ENCODE data around the gene ADORA1.

Gene ADORA1

GRCh38 chr1:203199002-203199401 is 71.5 kb downstream of the ADORA1 start:
- no peak for TF ChIP-seq CTCF (IDR thresholded peaks at IDR 0.05; ENCODE audit: low read depth, low read length, missing control alignments)
- no peak overlapping the region for H3K4me3 ChIP-seq (ENCODE audit: low read depth, low read length)
- DNase-seq (ENCODE audit: low read depth), result no peak

- H3K4me3 ChIP-seq (ENCODE audit: low read depth, low read length), result no peak overlapping the region
- TF ChIP-seq CTCF (IDR thresholded peaks at IDR 0.05; ENCODE audit: low read depth, low read length, missing control alignments), result no peak
- no peak for DNase-seq (ENCODE audit: low read depth)
Observed at GRCh38 chr1:203199481-203199815, 71.9 kb downstream of the ADORA1 start.

GRCh38 chr1:203199816-203200571 is 72.5 kb downstream of the ADORA1 start:
- DNase-seq (ENCODE audit: low read depth), result no peak
- TF ChIP-seq CTCF (IDR thresholded peaks at IDR 0.05; ENCODE audit: low read depth, low read length, missing control alignments), result no peak
- no peak overlapping the region for H3K4me3 ChIP-seq (ENCODE audit: low read depth, low read length)

GRCh38 chr1:203200916-203201315 is 73.4 kb downstream of the ADORA1 start:
- no peak for DNase-seq (ENCODE audit: low read depth)
- TF ChIP-seq CTCF (IDR thresholded peaks at IDR 0.05; ENCODE audit: low read depth, low read length, missing control alignments), result no peak
- H3K4me3 ChIP-seq (ENCODE audit: low read depth, low read length), result no peak overlapping the region

GRCh38 chr1:203201516-203202205 is 74.1 kb downstream of the ADORA1 start:
- DNase-seq (ENCODE audit: low read depth), result no peak
- no peak overlapping the region for H3K4me3 ChIP-seq (ENCODE audit: low read depth, low read length)
- TF ChIP-seq CTCF (IDR thresholded peaks at IDR 0.05; ENCODE audit: low read depth, low read length, missing control alignments), result no peak

- TF ChIP-seq CTCF (IDR thresholded peaks at IDR 0.05; ENCODE audit: low read depth, low read length, missing control alignments), result no peak
- no peak for DNase-seq (ENCODE audit: low read depth)
- H3K4me3 ChIP-seq (ENCODE audit: low read depth, low read length), result no peak overlapping the region
Observed at GRCh38 chr1:203202431-203203245, 75.1 kb downstream of the ADORA1 start.
